HepG2 (cell line): Measurements from ENCODE around the gene ZC3H12A. TPM values are rescaled to one million over a fixed set of nuclear protein-coding genes. Genes with fewer than 3 reads are reported as not detected.

Experiments
- ATAC-seq: fragments of 200-7000 bp; cut with Tn5 transposase; 3 replicates; pipeline ENCODE4 v1.9.1; 2020; ENCODE audit warnings: mild to moderate bottlenecking, moderate library complexity
- BruUV-seq: library from RNA; stranded (reverse); fragments of 400-500 nt; replicated peaks from 2 replicates; lab custom pipeline; 2021; lab: Mats Ljungman, UMichigan
- CTCF ChIA-PET: fragments of 300-600 bp; formaldehyde crosslinking; extraction: SDS; loops from one replicate; lab custom pipeline; 2021; ENCODE audit warnings: low total read pairs, inconsistent platforms, low intra/inter-chr PET ratio; lab: Yijun Ruan, JAX
- POLR2A ChIA-PET: fragments of 350-600 bp; sonication (Branson Sonifier 250); formaldehyde crosslinking; loops from one replicate; lab custom pipeline; 2020; ENCODE audit warnings: antibody characterized with exemption, inconsistent platforms; lab: Yijun Ruan, JAX
- DNase-seq: peaks from one replicate; pipeline ENCODE4 v3.0.0-alpha.2; 2015; ENCODE audit warnings: low spot score
- FAIRE-seq: peaks from 3 replicates; lab custom pipeline; 2011; peaks lifted over from hg19 to GRCh38; lab: Jason Lieb, UNC
- H2AFZ ChIP-seq: one replicate; pipeline ENCODE4 v1.6.1; 2011; ENCODE audit warnings: low read length, inconsistent platforms
- H3K27ac ChIP-seq: fragments of 300-600 bp; 3 replicates; pipeline ENCODE4 v1.8.0; 2011; ENCODE audit warnings: mixed run types, mild to moderate bottlenecking, mixed read lengths, low read length, inconsistent platforms; ENCODE audit not compliant: insufficient read depth; ENCODE audit errors: extremely low read length
- H3K27me3 ChIP-seq, 2 experiments: fragments of 200-600 bp in 1 of 2; 2 replicates in 1 of 2; 3 replicates in 1 of 2; pipeline versions ENCODE4 v1.6.0 to v1.8.0; 2011; ENCODE audit warnings: low read length in 2 of 2, mild to moderate bottlenecking in 2 of 2, moderate library complexity in 2 of 2, inconsistent platforms in 1 of 2; ENCODE audit not compliant: insufficient read depth in 2 of 2, control insufficient read depth in 1 of 2
- H3K36me3 ChIP-seq, 2 experiments: fragments of 200-600 bp in 1 of 2; replicated peaks in 1 of 2; 2 replicates in 1 of 2; 3 replicates in 1 of 2; pipeline versions ENCODE4 v1.5.1 to v1.8.0; 2011; ENCODE audit warnings: low read length in 2 of 2, inconsistent platforms in 1 of 2; ENCODE audit not compliant: insufficient read depth in 2 of 2, control insufficient read depth in 1 of 2
- H3K4me1 ChIP-seq: 2 replicates; pipeline ENCODE4 v1.5.1; 2012; ENCODE audit warnings: low read length, inconsistent platforms; ENCODE audit not compliant: insufficient read depth
- H3K4me2 ChIP-seq: 2 replicates; pipeline ENCODE4 v1.6.0; 2011; ENCODE audit warnings: low read depth, low read length, inconsistent platforms
- H3K4me3 ChIP-seq, 3 experiments: fragments of 200-600 bp in 1 of 3; sonication (generic), shearing (Covaris generic) in 1 of 3; replicated peaks in 1 of 3; 2 replicates each; pipeline ENCODE4 v1.5.1; 2011 to 2016; ENCODE audit warnings: low read length in 3 of 3, inconsistent platforms in 2 of 3, low read depth in 2 of 3, mild to moderate bottlenecking in 2 of 3, control low read depth in 1 of 3, mixed read lengths in 1 of 3; ENCODE audit not compliant: insufficient read depth in 1 of 3
- H3K79me2 ChIP-seq: one replicate; pipeline ENCODE4 v1.6.1; 2011; ENCODE audit warnings: low read length, inconsistent platforms; ENCODE audit not compliant: insufficient read depth
- H3K9ac ChIP-seq: 2 replicates; pipeline ENCODE4 v1.6.0; 2011; ENCODE audit warnings: mild to moderate bottlenecking, low read depth, low read length, inconsistent platforms; ENCODE audit not compliant: insufficient read depth
- H3K9me3 ChIP-seq: 2 replicates; pipeline ENCODE4 v1.5.1; 2012; ENCODE audit warnings: mild to moderate bottlenecking, low read length
- H4K20me1 ChIP-seq: 2 replicates; pipeline ENCODE4 v1.6.0; 2011; ENCODE audit warnings: inconsistent platforms, mild to moderate bottlenecking, low read length, moderate library complexity; ENCODE audit not compliant: insufficient read depth
- AGO1 ChIP-seq: fragments of 200-400 bp; formaldehyde crosslinking; IDR thresholded peaks from 2 replicates; pipeline ENCODE4 v1.6.1; 2017; ENCODE audit warnings: mild to moderate bottlenecking, low read depth, low read length, moderate library complexity; ENCODE audit not compliant: poor library complexity, severe bottlenecking
- AGO2 ChIP-seq: fragments of 200-400 bp; formaldehyde crosslinking; optimal IDR thresholded peaks from 2 replicates; pipeline ENCODE3; 2017; ENCODE audit warnings: mild to moderate bottlenecking, low read depth, low read length, moderate library complexity
- IKZF4 ChIP-seq: sonication (generic); formaldehyde crosslinking; IDR thresholded peaks from 2 replicates; pipeline ENCODE4 v1.5.1; 2020; ENCODE audit warnings: borderline replicate concordance, mild to moderate bottlenecking, low read depth, missing genetic modification reagents; ENCODE audit errors: not compliant biosample characterization
- JUND ChIP-seq: sonication (generic); formaldehyde crosslinking; IDR thresholded peaks from 2 replicates; pipeline ENCODE4 v1.8.0; 2022; ENCODE audit warnings: mild to moderate bottlenecking, missing genetic modification reagents
- MAFF ChIP-seq: IDR thresholded peaks from 2 replicates; pipeline ENCODE4 v1.6.1; 2011; ENCODE audit warnings: low read depth, low read length, improper control_type of control experiment
- MTA1 ChIP-seq: sonication (generic); formaldehyde crosslinking; IDR thresholded peaks from 2 replicates; pipeline ENCODE4 v1.4.0; 2020; ENCODE audit warnings: missing genetic modification reagents, mild to moderate bottlenecking, borderline replicate concordance
- PAXIP1 ChIP-seq: sonication (generic); formaldehyde crosslinking; conservative IDR thresholded peaks from 2 replicates; pipeline ENCODE4 v1.4.0; 2020; ENCODE audit warnings: mild to moderate bottlenecking, missing genetic modification reagents, moderate library complexity
- RBFOX2 ChIP-seq: fragments of 200-400 bp; formaldehyde crosslinking; IDR thresholded peaks from 2 replicates; pipeline ENCODE4 v1.6.1; 2017; ENCODE audit warnings: low read depth, mild to moderate bottlenecking, low read length
- RBM22 ChIP-seq: fragments of 200-400 bp; formaldehyde crosslinking; optimal IDR thresholded peaks from 2 replicates; pipeline ENCODE3; 2017; ENCODE audit warnings: mild to moderate bottlenecking, low read length, moderate library complexity
- SP1 ChIP-seq, 2 experiments: fragments of 450-650 bp in 1 of 2; sonication (generic) in 1 of 2; formaldehyde crosslinking in 1 of 2; IDR thresholded peaks; 2 replicates each; pipeline versions ENCODE4 v1.4.0 to v1.6.1; 2016 to 2020; ENCODE audit warnings: missing genetic modification reagents in 1 of 2
- TARDBP ChIP-seq: sonication (generic); formaldehyde crosslinking; IDR thresholded peaks from 2 replicates; pipeline ENCODE4 v1.8.0; 2022; ENCODE audit warnings: mild to moderate bottlenecking, missing genetic modification reagents
- ZFP36 ChIP-seq: fragments of 150-350 bp; IDR thresholded peaks from 2 replicates; pipeline ENCODE4 v1.6.1; 2018; ENCODE audit warnings: borderline replicate concordance, low read length, low read depth; ENCODE audit not compliant: partially characterized antibody
- ZNF263 ChIP-seq: sonication (generic); formaldehyde crosslinking; IDR thresholded peaks from 2 replicates; pipeline ENCODE4 v1.4.0; 2020; ENCODE audit warnings: missing genetic modification reagents
- WGBS: methylation state at CpG from one replicate; pipeline ENCODE4 v1.1.6; 2017; ENCODE audit warnings: low lambda C conversion rate; 5-methylcytosine and 5-hydroxymethylcytosine counted together
- in situ Hi-C: cut with HindIII; loops from 2 replicates; pipeline ENCODE4 v1.10.0; 2017; ENCODE audit warnings: low pct_unique_long_range_greater_than_20kb; ENCODE audit not compliant: extremely low pct_ligation_motif_present
- intact Hi-C: fragments of 100-400 bp; cut with micrococcal nuclease; formaldehyde crosslinking; loops from one replicate; pipeline ENCODE4 v1.10.0; 2022; ENCODE audit not compliant: unreplicated experiment
- polyA plus RNA-seq, 8 experiments: library from polyadenylated mRNA; depleted of rRNA in 3 of 8; stranded (reverse) in 7 of 8; unstranded in 1 of 8; fragments of >200 nt; fragmentation: Illumina TruSeq in 4 of 8; extraction: Trizol in 4 of 8; gene quantifications; 2 replicates each; pipeline versions ENCODE4 v1.2.1 to v1.2.3, GENCODE V29; 2011 to 2016; ENCODE audit warnings: low read depth in 4 of 8, missing spikeins in 1 of 8, mixed read lengths in 1 of 8; ENCODE audit not compliant: insufficient read depth in 1 of 8
- total RNA-seq, 5 experiments: library from RNA; depleted of rRNA; stranded (reverse); fragments of >200 nt; fragmentation: Illumina TruSeq; extraction: Trizol; gene quantifications; 2 replicates each; pipeline ENCODE4 v1.2.3, GENCODE V29; 2016; ENCODE audit warnings: low read depth in 1 of 5

The ZC3H12A gene
- total and polyA plus RNA-seq, 2 of the 13 experiments (the other 11 are each of a cell fraction or from before 2014, with no cell fraction given): 6.8 to 13.3 TPM

- ChIA-PET POLR2A (interaction anchor here (1.4 kb wide), 1 partner anchor 9 kb away, joined by 7 read pairs; the partner anchor contains the start of gene ZC3H12A), CTCF (no interaction called here)
- WGBS: 94% methylated on average over 15 of the region's 29 CpGs
- in situ Hi-C loops: no loop called here
- Histone ChIP-seq H3K9me3 (no peaks in the 10 kb centered on the region), H3K4me1 (peaks cover 36% of the 10 kb centered on the region), H2AFZ (no peak overlapping the region), H4K20me1 (no peaks in the 10 kb centered on the region), H3K36me3 (peaks cover 17 to 40% of the 10 kb centered on the region in 2 experiments), H3K9ac (no peak overlapping the region), H3K4me2 (no peak overlapping the region), H3K4me3 (no peak overlapping the region), H3K79me2 (peaks cover 7% of the 10 kb centered on the region), H3K27me3 (no peaks in the 10 kb centered on the region), H3K27ac (no peak overlapping the region)
- intact Hi-C loops: no loop called here
- peak; percentile 61 for TF ChIP-seq RBFOX2
- TF ChIP-seq AGO1: peak; percentile 78
- no peak for TF ChIP-seq MTA1
- TF ChIP-seq AGO2: peak; percentile 72
- DNase-seq: no peak
- no peak for FAIRE-seq
- no peak for ATAC-seq
- BruUV-seq: no TSS peak
Observed at GRCh38 chr1:37482796-37483744, 8.7 kb downstream of the ZC3H12A start.

GRCh38 chr1:37483785-37484184 lies 9.4 kb downstream of the ZC3H12A start:
- intact Hi-C loops (no loop called here), in situ Hi-C loops (no loop called here)

More at GRCh38 chr1:37483785-37484184, 9.4 kb downstream of the ZC3H12A start:
- 97% methylated on average over 13 of the region's 15 CpGs for WGBS
- peaks cover 29% of the 10 kb centered on the region for H3K4me1 ChIP-seq
- POLR2A ChIA-PET: interaction anchor here (1.7 to 4.3 kb wide), 3 partner anchors 7 to 25 kb away, joined by 5 to 57 read pairs (median 7); partner anchors contain the start of gene ZC3H12A
- H3K9ac ChIP-seq: no peak overlapping the region
- DNase-seq (no peak), ATAC-seq (no peak), FAIRE-seq (no peak)
- H3K79me2 ChIP-seq: no peaks in the 10 kb centered on the region
- peaks cover 17 to 40% of the 10 kb centered on the region in 2 experiments for H3K36me3 ChIP-seq
- no peak overlapping the region for H3K4me2 ChIP-seq
- no peak overlapping the region for H3K27ac ChIP-seq
- TF ChIP-seq JUND (no peak), AGO1 (peak; percentile 74), RBFOX2 (peak; percentile 52), SP1 (IDR thresholded peaks at IDR 0.05) (no peak), SP1 (CRISPR knock-in tag; IDR thresholded peaks at IDR 0.05) (no peak), ZNF263 (CRISPR knock-in tag) (no peak), MAFF (no peak), ZFP36 (no peak), PAXIP1 (CRISPR knock-in tag) (no peak), IKZF4 (CRISPR knock-in tag) (no peak), TARDBP (CRISPR knock-in tag) (no peak), RBM22 (peak; percentile 26)
- BruUV-seq: no TSS peak
- no peaks in the 10 kb centered on the region for H4K20me1 ChIP-seq
- no peaks in the 10 kb centered on the region for H3K9me3 ChIP-seq
- no peaks in the 10 kb centered on the region for H3K27me3 ChIP-seq
- no peak overlapping the region for H3K4me3 ChIP-seq
- CTCF ChIA-PET: no interaction called here
- H2AFZ ChIP-seq: no peak overlapping the region
